Measurements from ENCODE around the gene TBCE. TPM values are rescaled to one million over a fixed set of nuclear protein-coding genes. Genes with fewer than 3 reads are reported as not detected.

The TBCE gene
- total and polyA plus RNA-seq, 9 of the 15 experiments (the other 6 are each of a cell fraction or from before 2014, with no cell fraction given): 52.6 to 92.1 (median 82.1) TPM

DNA sequence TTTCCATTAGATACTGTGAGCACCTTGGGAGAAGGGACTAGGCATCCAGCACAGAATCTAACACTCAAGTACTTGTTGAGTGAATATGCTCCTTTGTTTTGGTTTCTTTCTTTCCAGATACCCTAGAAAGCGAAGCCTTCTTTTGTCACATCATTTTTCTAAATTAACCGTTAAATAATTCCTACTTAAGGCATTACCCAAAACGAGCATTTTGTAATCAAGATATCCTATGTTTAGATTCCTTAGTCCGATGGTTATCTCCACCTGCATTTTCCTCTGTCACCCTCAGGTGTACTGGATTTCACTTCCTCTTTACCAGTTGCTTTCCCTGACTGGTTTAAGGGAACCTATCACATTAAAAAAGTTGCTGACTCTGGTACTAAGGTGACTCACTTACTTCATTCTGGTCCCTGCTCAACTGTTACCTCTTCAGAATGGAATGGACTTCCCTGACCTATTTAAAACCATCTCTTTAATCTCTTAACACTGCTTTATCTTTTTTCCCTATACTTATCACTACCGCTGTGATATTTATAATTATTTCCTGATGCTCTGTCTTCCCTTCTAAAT lies 133.8 kb downstream of the TBCE start (continued):
- TF ChIP-seq, protein P1, sequence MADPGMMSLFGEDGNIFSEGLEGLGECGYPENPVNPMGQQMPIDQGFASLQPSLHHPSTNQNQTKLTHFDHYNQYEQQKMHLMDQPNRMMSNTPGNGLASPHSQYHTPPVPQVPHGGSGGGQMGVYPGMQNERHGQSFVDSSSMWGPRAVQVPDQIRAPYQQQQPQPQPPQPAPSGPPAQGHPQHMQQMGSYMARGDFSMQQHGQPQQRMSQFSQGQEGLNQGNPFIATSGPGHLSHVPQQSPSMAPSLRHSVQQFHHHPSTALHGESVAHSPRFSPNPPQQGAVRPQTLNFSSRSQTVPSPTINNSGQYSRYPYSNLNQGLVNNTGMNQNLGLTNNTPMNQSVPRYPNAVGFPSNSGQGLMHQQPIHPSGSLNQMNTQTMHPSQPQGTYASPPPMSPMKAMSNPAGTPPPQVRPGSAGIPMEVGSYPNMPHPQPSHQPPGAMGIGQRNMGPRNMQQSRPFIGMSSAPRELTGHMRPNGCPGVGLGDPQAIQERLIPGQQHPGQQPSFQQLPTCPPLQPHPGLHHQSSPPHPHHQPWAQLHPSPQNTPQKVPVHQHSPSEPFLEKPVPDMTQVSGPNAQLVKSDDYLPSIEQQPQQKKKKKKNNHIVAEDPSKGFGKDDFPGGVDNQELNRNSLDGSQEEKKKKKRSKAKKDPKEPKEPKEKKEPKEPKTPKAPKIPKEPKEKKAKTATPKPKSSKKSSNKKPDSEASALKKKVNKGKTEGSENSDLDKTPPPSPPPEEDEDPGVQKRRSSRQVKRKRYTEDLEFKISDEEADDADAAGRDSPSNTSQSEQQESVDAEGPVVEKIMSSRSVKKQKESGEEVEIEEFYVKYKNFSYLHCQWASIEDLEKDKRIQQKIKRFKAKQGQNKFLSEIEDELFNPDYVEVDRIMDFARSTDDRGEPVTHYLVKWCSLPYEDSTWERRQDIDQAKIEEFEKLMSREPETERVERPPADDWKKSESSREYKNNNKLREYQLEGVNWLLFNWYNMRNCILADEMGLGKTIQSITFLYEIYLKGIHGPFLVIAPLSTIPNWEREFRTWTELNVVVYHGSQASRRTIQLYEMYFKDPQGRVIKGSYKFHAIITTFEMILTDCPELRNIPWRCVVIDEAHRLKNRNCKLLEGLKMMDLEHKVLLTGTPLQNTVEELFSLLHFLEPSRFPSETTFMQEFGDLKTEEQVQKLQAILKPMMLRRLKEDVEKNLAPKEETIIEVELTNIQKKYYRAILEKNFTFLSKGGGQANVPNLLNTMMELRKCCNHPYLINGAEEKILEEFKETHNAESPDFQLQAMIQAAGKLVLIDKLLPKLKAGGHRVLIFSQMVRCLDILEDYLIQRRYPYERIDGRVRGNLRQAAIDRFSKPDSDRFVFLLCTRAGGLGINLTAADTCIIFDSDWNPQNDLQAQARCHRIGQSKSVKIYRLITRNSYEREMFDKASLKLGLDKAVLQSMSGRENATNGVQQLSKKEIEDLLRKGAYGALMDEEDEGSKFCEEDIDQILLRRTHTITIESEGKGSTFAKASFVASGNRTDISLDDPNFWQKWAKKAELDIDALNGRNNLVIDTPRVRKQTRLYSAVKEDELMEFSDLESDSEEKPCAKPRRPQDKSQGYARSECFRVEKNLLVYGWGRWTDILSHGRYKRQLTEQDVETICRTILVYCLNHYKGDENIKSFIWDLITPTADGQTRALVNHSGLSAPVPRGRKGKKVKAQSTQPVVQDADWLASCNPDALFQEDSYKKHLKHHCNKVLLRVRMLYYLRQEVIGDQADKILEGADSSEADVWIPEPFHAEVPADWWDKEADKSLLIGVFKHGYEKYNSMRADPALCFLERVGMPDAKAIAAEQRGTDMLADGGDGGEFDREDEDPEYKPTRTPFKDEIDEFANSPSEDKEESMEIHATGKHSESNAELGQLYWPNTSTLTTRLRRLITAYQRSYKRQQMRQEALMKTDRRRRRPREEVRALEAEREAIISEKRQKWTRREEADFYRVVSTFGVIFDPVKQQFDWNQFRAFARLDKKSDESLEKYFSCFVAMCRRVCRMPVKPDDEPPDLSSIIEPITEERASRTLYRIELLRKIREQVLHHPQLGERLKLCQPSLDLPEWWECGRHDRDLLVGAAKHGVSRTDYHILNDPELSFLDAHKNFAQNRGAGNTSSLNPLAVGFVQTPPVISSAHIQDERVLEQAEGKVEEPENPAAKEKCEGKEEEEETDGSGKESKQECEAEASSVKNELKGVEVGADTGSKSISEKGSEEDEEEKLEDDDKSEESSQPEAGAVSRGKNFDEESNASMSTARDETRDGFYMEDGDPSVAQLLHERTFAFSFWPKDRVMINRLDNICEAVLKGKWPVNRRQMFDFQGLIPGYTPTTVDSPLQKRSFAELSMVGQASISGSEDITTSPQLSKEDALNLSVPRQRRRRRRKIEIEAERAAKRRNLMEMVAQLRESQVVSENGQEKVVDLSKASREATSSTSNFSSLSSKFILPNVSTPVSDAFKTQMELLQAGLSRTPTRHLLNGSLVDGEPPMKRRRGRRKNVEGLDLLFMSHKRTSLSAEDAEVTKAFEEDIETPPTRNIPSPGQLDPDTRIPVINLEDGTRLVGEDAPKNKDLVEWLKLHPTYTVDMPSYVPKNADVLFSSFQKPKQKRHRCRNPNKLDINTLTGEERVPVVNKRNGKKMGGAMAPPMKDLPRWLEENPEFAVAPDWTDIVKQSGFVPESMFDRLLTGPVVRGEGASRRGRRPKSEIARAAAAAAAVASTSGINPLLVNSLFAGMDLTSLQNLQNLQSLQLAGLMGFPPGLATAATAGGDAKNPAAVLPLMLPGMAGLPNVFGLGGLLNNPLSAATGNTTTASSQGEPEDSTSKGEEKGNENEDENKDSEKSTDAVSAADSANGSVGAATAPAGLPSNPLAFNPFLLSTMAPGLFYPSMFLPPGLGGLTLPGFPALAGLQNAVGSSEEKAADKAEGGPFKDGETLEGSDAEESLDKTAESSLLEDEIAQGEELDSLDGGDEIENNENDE (IDR thresholded peaks at IDR 0.05; ENCODE audit: low read depth, low read length): no peak
- TF ChIP-seq MYC (IDR thresholded peaks at IDR 0.05; ENCODE audit: low read depth, low read length): no peak
- TF ChIP-seq MYC (CRISPR knock-in tag; IDR thresholded peaks at IDR 0.05; ENCODE audit: borderline replicate concordance, low read depth): no peak
- no peak for TF ChIP-seq ETV6 (IDR thresholded peaks at IDR 0.05; ENCODE audit: borderline replicate concordance in 1 of 2, low read depth in 2 of 2, low read length in 1 of 2)
- no peak for TF ChIP-seq ETV6 (CRISPR knock-in tag; IDR thresholded peaks at IDR 0.05; ENCODE audit: borderline replicate concordance)
- peak; percentile 65; the same call in 1 of the 2 replicates for TF ChIP-seq CTBP1 (IDR thresholded peaks at IDR 0.05; ENCODE audit: borderline replicate concordance)
- no peak for TF ChIP-seq ZBTB1 (CRISPR knock-in tag; IDR thresholded peaks at IDR 0.05; ENCODE audit: borderline replicate concordance, low read depth)
- TF ChIP-seq SMARCE1 (IDR thresholded peaks at IDR 0.05): peak; percentile 22; the same call in 1 of the 2 replicates
- 0 out of 2 replicates have a peak, but pooled peaks have one; percentile 15 for TF ChIP-seq MAFG (tag; conservative IDR thresholded peaks at IDR 0.05)
- no peak for TF ChIP-seq ZNF121 (CRISPR knock-in tag; conservative IDR thresholded peaks at IDR 0.05)
- TF ChIP-seq, protein P2, sequence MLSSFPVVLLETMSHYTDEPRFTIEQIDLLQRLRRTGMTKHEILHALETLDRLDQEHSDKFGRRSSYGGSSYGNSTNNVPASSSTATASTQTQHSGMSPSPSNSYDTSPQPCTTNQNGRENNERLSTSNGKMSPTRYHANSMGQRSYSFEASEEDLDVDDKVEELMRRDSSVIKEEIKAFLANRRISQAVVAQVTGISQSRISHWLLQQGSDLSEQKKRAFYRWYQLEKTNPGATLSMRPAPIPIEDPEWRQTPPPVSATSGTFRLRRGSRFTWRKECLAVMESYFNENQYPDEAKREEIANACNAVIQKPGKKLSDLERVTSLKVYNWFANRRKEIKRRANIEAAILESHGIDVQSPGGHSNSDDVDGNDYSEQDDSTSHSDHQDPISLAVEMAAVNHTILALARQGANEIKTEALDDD (IDR thresholded peaks at IDR 0.05): peak; percentile 78
- TF ChIP-seq SPI1 (IDR thresholded peaks at IDR 0.05; ENCODE audit: borderline replicate concordance, low read depth, low read length): peak; percentile 94
- TF ChIP-seq DPF2 (IDR thresholded peaks at IDR 0.05): 0 out of 2 replicates have a peak, but pooled peaks have one; percentile 18
- peak; percentile 69 for TF ChIP-seq ZEB2 (IDR thresholded peaks at IDR 0.05)
